8988T (cell line): Measurements from ENCODE around the gene PRPS1L1.

Source experiments
- DNase-seq: peaks from one replicate; pipeline ENCODE4 v3.0.0; 2011

Gene PRPS1L1

GRCh38 chr7:18004372-18004771, 23.3 kb downstream of the PRPS1L1 start:
- no peak for DNase-seq

DNA sequence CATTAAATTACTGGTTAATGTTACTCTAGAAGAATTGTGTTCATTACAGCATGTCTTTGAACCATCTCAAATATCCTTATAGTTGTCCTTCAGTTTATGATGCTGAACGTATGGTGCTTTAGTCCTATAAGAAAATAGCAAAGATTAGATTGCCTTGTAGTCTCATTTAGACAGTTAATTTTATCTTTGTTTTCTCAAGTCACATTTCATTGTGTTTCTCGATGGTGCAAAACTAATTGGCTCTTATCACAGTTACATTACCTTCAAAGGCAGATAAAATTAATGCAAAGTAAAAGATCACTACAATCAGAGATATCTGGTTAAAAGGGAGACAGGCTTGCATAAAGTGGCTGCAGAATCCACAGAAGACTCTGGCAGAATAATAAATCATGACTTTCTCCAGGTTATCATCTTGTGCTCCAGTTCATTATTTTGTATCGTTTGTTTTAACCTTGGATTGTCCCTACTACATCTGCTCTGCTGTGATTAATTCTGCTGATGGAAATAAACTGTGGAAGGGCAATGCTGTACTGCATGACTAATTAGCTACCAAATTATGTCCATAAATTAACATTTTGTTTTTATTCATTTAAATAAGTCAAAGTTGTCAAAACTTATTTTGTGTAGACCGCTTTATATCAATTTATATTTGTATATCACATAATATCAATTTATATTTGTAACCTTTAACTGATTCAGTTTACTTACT, 24.2 kb downstream of the PRPS1L1 start:
- no peak for DNase-seq

- no peak for DNase-seq
These were observed 29.0 kb downstream of the PRPS1L1 start for GRCh38 chr7:17998692-17999091.

GRCh38 chr7:17996442-17997223, 31.0 kb downstream of the PRPS1L1 start:
- no peak for DNase-seq

GRCh38 chr7:17996040-17996439, 31.6 kb downstream of the PRPS1L1 start:
- no peak for DNase-seq

GRCh38 chr7:17994079-17994850, 33.4 kb downstream of the PRPS1L1 start:
- no peak for DNase-seq

DNA sequence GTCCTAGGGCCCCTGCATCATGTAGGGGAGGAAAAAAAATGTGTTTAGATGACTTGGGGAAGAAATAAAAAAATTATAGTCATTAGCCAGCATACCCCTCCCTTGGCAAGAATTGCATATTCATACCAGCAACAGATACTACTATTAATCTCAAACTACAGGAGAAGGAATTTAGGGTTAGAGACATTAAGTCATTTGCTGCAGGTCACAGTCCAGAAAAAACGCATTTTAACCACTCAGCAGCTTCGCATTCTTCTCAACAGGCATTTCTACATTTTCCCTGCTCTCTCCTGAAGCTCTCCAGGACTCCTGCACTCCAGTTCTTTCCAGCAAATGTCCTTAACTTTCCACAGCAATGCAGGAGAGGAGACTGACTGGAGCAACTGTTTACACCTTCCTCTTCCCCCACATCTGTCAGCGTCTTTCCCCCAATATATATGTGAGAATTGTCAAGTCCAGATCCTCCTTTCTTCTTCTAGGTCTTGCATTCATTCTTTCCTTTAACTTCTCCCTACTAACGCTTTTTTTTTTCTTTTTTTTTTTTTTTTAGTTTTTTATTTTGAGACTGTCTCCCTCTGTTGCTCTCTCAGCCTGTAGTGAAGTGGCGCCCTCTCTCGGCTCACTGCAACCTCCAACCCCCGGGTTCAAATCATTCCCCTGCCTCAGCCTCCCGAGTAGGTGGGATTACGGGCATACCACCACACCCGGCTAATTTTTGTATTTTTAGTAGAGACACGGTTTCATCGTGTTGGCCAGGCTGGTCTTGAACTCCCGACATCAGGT, 35.6 kb downstream of the PRPS1L1 start:
- no peak for DNase-seq

GRCh38 chr7:17990761-17991160, 36.9 kb downstream of the PRPS1L1 start:
- DNase-seq = no peak

- DNase-seq = no peak
These were observed 38.1 kb downstream of the PRPS1L1 start for GRCh38 chr7:17989546-17989945.

DNA sequence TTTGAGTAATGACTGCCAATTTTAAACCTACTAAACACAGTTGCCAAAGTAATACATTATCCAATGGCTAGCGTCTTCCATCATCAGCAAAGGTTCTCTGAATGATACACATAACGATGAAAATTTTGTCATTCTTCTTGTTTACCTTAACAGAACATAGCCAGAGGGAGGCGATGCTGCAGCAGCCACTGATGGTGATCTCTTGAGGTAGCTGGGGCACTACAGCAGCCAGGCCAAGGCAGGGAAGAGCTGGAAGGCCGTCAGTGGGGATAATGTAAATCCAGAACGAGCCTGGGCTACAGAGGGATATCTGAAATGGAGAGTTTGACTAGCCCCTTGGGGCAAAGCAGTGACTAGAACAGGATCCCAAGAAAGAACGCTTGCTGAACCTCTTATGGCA, 38.8 kb downstream of the PRPS1L1 start:
- no peak for DNase-seq

DNA sequence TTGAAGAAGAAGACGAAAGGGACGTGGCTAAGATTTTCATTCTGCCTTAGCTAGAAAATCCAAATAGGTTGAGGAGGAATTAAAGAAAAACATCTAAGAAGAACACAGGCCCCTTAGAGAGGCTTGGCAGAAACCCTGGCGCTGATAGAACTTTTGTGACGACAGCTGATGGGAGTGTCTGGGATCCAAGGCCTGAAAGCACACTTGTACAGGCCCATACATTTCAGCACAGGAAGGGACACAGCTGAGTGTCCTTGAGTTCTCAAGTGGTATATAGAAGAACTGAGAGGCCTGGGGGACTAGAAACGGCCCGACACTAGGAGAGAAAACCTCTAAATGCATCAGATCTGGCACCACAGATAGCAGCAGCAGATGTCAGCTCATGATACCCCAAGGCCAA, 39.5 kb downstream of the PRPS1L1 start:
- DNase-seq = no peak

DNA sequence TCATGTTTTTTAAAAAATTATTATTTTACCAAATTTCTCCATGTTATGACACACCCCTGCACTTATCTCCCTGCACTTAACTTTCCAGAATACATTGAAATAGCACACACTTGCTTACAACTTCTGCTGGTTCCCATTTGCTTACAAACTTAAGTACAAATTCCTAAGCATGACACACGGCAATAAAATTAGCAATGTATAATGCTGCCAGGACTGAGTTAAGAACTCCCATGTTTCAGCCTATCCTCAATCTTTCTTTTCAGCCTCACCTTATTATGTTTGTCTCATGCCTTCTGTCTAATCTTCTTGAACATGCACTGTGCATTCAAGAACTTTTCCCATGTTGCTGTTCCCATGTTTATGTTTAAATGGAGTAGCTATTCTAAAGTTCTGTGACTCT, 40.8 kb downstream of the PRPS1L1 start:
- no peak for DNase-seq

GRCh38 chr7:17985473-17986239, 42.0 kb downstream of the PRPS1L1 start:
- no peak for DNase-seq

DNA sequence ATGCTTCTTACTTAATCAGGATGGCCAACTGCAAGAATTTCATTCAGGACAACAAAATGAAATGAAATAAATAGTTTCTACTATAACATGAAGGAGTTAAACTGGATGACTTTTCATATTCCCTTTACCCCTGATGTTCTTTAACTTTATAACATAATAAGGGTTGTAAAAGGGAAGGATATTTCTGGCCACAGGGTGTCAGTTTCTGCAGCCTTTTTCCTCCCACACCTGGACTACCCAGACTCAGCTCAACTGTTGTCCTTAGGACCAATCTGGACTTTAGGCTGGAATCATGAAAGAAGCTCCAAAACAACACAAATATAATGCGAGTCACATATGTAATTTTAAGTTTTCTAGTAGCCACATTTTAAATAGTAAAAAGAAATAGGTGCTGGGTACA, 43.4 kb downstream of the PRPS1L1 start:
- no peak for DNase-seq

DNA sequence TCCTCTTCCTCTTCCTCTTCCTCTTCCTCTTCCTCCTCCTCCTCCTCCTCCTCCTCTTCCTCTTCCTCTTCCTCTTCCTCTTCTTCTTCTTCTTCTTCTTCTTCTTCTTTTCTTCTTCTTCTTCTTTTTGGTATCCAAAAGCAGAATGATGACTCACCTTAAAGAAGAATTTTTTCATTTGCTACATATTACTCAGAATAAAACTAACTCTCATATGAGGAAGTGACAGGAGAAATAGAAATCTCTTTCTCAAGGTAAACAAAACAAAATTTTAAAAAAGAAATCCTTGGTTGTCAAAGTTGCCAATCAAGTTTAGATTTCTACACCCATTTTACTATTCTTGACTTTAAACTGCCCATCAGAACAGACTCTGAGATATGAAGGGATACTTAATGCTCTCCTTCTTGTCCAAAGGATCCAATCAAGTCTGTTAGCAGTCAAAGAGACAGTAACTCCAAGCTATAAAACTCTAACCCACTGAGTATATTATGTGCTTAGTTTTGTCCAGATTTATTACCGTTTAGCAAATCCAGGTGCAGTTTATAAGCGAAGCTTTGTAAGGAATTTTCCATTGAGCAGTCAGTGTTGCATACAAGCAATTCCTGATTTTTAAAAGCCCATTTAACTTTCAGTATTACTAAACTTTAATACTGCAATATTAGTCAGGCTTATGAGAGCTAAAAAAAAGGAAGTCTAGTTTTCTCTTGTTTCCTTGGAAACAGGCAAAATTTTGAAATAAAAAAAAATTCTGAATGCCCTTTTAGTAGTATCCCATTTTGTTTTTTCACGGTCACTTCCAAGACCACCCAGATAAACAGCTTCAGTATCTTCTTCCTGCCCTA, 44.2 kb downstream of the PRPS1L1 start:
- DNase-seq = no peak

DNA sequence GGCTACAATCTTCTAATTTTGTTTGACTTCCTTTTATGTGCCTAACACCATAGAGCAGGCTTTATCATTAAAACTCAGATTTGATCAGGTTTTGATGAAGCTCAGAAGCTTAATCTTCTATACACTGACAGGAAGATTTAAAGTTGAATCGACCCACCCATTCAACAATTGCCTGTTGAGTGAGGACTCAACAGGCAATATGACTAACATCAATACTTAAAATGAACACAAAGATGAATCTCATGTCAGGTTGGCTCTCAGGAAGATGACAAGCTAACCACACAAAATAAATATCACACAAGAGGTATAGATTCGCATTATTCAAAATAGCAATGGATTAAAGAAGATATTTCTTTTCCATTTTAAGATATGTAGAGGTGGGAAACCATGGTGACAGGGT, 50.7 kb downstream of the PRPS1L1 start:
- DNase-seq = no peak
